H9 (cell line): Measurements from ENCODE around the gene PPP1CC. TPM values are rescaled to one million over a fixed set of nuclear protein-coding genes. Genes with fewer than 3 reads are reported as not detected.

Experiments used
- DNase-seq: peaks from one replicate; pipeline ENCODE4 v3.0.0-alpha.2; 2017
- H2AFZ ChIP-seq: one replicate; pipeline ENCODE4 v1.6.1; 2013; ENCODE audit warnings: mild to moderate bottlenecking, low read length, control low read depth, moderate library complexity
- H2AK5ac ChIP-seq: 2 replicates; pipeline ENCODE4 v1.6.1; 2013; ENCODE audit warnings: low read length, control low read depth, mixed read lengths; ENCODE audit not compliant: insufficient read length
- H2BK120ac ChIP-seq: one replicate; pipeline ENCODE4 v1.6.1; 2013; ENCODE audit warnings: low read depth, mild to moderate bottlenecking, low read length, control low read depth, inconsistent platforms; ENCODE audit not compliant: poor library complexity, severe bottlenecking
- H2BK12ac ChIP-seq: 2 replicates; pipeline ENCODE4 v1.6.1; 2013; ENCODE audit warnings: low read length, control low read depth, mixed read lengths, low read depth; ENCODE audit not compliant: insufficient read length
- H2BK15ac ChIP-seq: 2 replicates; pipeline ENCODE4 v1.6.1; 2013; ENCODE audit warnings: low read depth, low read length, control low read depth
- H2BK20ac ChIP-seq: one replicate; pipeline ENCODE4 v1.6.1; 2013; ENCODE audit warnings: low read depth, mild to moderate bottlenecking, low read length, control low read depth, inconsistent platforms; ENCODE audit not compliant: poor library complexity, severe bottlenecking
- H2BK5ac ChIP-seq: 2 replicates; pipeline ENCODE4 v1.6.1; 2013; ENCODE audit warnings: low read length, control low read depth, mixed read lengths; ENCODE audit not compliant: insufficient read length
- H3K14ac ChIP-seq: 2 replicates; pipeline ENCODE4 v1.6.1; 2013; ENCODE audit warnings: low read length, control low read depth; ENCODE audit not compliant: insufficient read depth
- H3K18ac ChIP-seq: 2 replicates; pipeline ENCODE4 v1.6.1; 2013; ENCODE audit warnings: low read depth, mild to moderate bottlenecking, mixed read lengths, low read length, control low read depth; ENCODE audit not compliant: insufficient read length
- H3K23ac ChIP-seq: 2 replicates; pipeline ENCODE4 v1.6.1; 2013; ENCODE audit warnings: low read length, control low read depth, mixed read lengths, low read depth; ENCODE audit not compliant: insufficient read length
- H3K23me2 ChIP-seq: 2 replicates; pipeline ENCODE4 v1.6.1; 2013; ENCODE audit warnings: low read depth, mild to moderate bottlenecking, mixed read lengths, low read length, control low read depth; ENCODE audit not compliant: insufficient read length, poor library complexity, severe bottlenecking
- H3K27ac ChIP-seq: 2 replicates; pipeline ENCODE4 v1.5.1; 2013; ENCODE audit warnings: low read length, control low read depth, mixed read lengths, low read depth; ENCODE audit not compliant: insufficient read length
- H3K27me3 ChIP-seq: 2 replicates; pipeline ENCODE4 v1.6.1; 2013; ENCODE audit warnings: low read length, control low read depth, inconsistent platforms; ENCODE audit not compliant: insufficient read depth
- H3K4ac ChIP-seq: 2 replicates; pipeline ENCODE4 v1.6.1; 2013; ENCODE audit warnings: low read depth, mild to moderate bottlenecking, control low read depth, inconsistent platforms, low read length, moderate library complexity
- H3K4me1 ChIP-seq: 2 replicates; pipeline ENCODE4 v1.6.1; 2013; ENCODE audit warnings: low read length, control low read depth, inconsistent platforms; ENCODE audit not compliant: insufficient read depth
- H3K4me2 ChIP-seq: 2 replicates; pipeline ENCODE4 v1.6.1; 2013; ENCODE audit warnings: low read length, control low read depth, mixed read lengths; ENCODE audit not compliant: insufficient read length, insufficient read depth
- H3K56ac ChIP-seq: 2 replicates; pipeline ENCODE4 v1.6.1; 2013; ENCODE audit warnings: low read depth, mild to moderate bottlenecking, mixed read lengths, low read length, control low read depth; ENCODE audit not compliant: insufficient read length
- H3K79me1 ChIP-seq: 2 replicates; pipeline ENCODE4 v1.6.1; 2013; ENCODE audit warnings: low read depth, mild to moderate bottlenecking, moderate library complexity, low read length, control low read depth, inconsistent platforms; ENCODE audit not compliant: insufficient read depth, poor library complexity, severe bottlenecking
- H3K79me2 ChIP-seq: 2 replicates; pipeline ENCODE4 v1.6.1; 2013; ENCODE audit warnings: low read length, control low read depth, inconsistent platforms; ENCODE audit not compliant: insufficient read depth
- H3K9ac ChIP-seq: 2 replicates; pipeline ENCODE4 v1.6.1; 2013; ENCODE audit warnings: low read length, control low read depth, mixed read lengths; ENCODE audit not compliant: insufficient read length; ENCODE audit errors: extremely low read depth
- H3K9me3 ChIP-seq: one replicate; pipeline ENCODE4 v1.6.1; 2013; ENCODE audit warnings: low read depth, low read length, inconsistent platforms; ENCODE audit not compliant: control insufficient read depth
- H3T11ph ChIP-seq: one replicate; pipeline ENCODE4 v1.6.1; 2013; ENCODE audit warnings: mild to moderate bottlenecking, low read length, control low read depth, inconsistent platforms
- H4K20me1 ChIP-seq: one replicate; pipeline ENCODE4 v1.6.1; 2013; ENCODE audit not compliant: control insufficient read depth, insufficient read length, insufficient read depth
- H4K5ac ChIP-seq: 2 replicates; pipeline ENCODE4 v1.6.1; 2013; ENCODE audit warnings: low read depth, mild to moderate bottlenecking, mixed read lengths, low read length, control low read depth; ENCODE audit not compliant: insufficient read length
- H4K8ac ChIP-seq: replicated peaks from 2 replicates; pipeline ENCODE4 v1.6.1; 2013; ENCODE audit warnings: low read length, control low read depth, mixed read lengths, low read depth; ENCODE audit not compliant: insufficient read length
- H4K91ac ChIP-seq: 2 replicates; pipeline ENCODE4 v1.6.1; 2013; ENCODE audit warnings: low read depth, mild to moderate bottlenecking, moderate library complexity, mixed read lengths, low read length, control low read depth; ENCODE audit not compliant: insufficient read length
- H3K27ac Mint-ChIP-seq, 3 experiments: 2 replicates in 2 of 3; 3 replicates in 1 of 3; pipeline ENCODE4 v1.8.0; 2020 to 2021; ENCODE audit warnings: mixed read lengths in 3 of 3, mild to moderate bottlenecking in 1 of 3, moderate library complexity in 1 of 3
- H3K27me3 Mint-ChIP-seq: 2 replicates; pipeline ENCODE4 v1.8.0; 2021; ENCODE audit warnings: low read depth, mild to moderate bottlenecking, moderate library complexity, mixed read lengths
- H3K36me3 Mint-ChIP-seq, 3 experiments: 2 replicates in 2 of 3; 3 replicates in 1 of 3; pipeline ENCODE4 v1.8.0; 2020 to 2021; ENCODE audit warnings: low read depth in 3 of 3, mixed read lengths in 3 of 3; ENCODE audit not compliant: insufficient read depth in 1 of 3
- H3K4me1 Mint-ChIP-seq, 2 experiments: 2 replicates each; pipeline ENCODE4 v1.8.0; 2020; ENCODE audit warnings: mixed read lengths in 2 of 2
- H3K4me3 Mint-ChIP-seq, 2 experiments: 2 replicates in 1 of 2; 3 replicates in 1 of 2; pipeline ENCODE4 v1.8.0; 2020 to 2021; ENCODE audit warnings: mild to moderate bottlenecking in 2 of 2, mixed read lengths in 2 of 2, moderate library complexity in 1 of 2
- H3K9me3 Mint-ChIP-seq, 2 experiments: 2 replicates in 1 of 2; 3 replicates in 1 of 2; pipeline ENCODE4 v1.8.0; 2020; ENCODE audit warnings: mild to moderate bottlenecking in 2 of 2, mixed read lengths in 2 of 2, moderate library complexity in 1 of 2
- CTCF ChIP-seq: fragments of 200-600 bp; sonication (generic); conservative IDR thresholded peaks from 3 replicates; pipeline ENCODE4 v1.8.0; 2021; ENCODE audit warnings: antibody characterized with exemption, mild to moderate bottlenecking
- WGBS: extraction: QIAGEN DNeasy Blood & Tissue Kit; methylation state at CpG from one replicate; pipeline ENCODE4 v1.1.7; 2013; ENCODE audit warnings: missing lambda C conversion rate, low lambda C conversion rate, mixed read lengths; ENCODE audit not compliant: insufficient read length; ENCODE audit errors: extremely low coverage; 5-methylcytosine and 5-hydroxymethylcytosine counted together
- total RNA-seq: library from RNA; stranded (reverse); gene quantifications from 2 replicates; pipeline ENCODE4 v1.2.1, GENCODE V29; 2021

The PPP1CC gene
- total RNA-seq, 1 experiment from 2014 or later = 286 TPM

GRCh38 chr12:110698171-110698902 is 44.4 kb downstream of the PPP1CC start:
- Histone ChIP-seq H3K79me1 (no peaks in the 10 kb centered on the region), H3K4me1 (no peaks in the 10 kb centered on the region), H2BK20ac (no peak overlapping the region), H3K4me2 (no peak overlapping the region), H2BK5ac (no peak overlapping the region), H4K91ac (no peak overlapping the region), H3K27me3 (no peaks in the 10 kb centered on the region), H4K20me1 (no peaks in the 10 kb centered on the region), H2BK15ac (no peak overlapping the region), H3K79me2 (no peaks in the 10 kb centered on the region), H3K23ac (no peak overlapping the region), H3T11ph (no peak overlapping the region), H3K9me3 (no peaks in the 10 kb centered on the region), H3K9ac (no peak overlapping the region), H3K4ac (no peak overlapping the region), H4K5ac (no peak overlapping the region), H2BK12ac (no peak overlapping the region), H3K56ac (no peak overlapping the region), H4K8ac (no peak overlapping the region), H3K23me2 (no peaks in the 10 kb centered on the region), H2BK120ac (no peak overlapping the region), H3K18ac (no peak overlapping the region), H3K27ac (no peak overlapping the region), H3K14ac (no peak overlapping the region), H2AK5ac (no peak overlapping the region), H2AFZ (no peak overlapping the region)
- no peaks in the 10 kb centered on the region for H3K9me3 Mint-ChIP-seq
- peaks cover 4% of the 10 kb centered on the region for H3K27me3 Mint-ChIP-seq
- peaks cover 0 to 14% of the 10 kb centered on the region in 2 experiments; a peak in 1 of 4 replicates for H3K4me1 Mint-ChIP-seq
- WGBS = no CpG with 5 or more reads among the region's 20 CpGs
- no peak overlapping the region for H3K4me3 Mint-ChIP-seq
- H3K36me3 Mint-ChIP-seq = no peaks in the 10 kb centered on the region
- peak; percentile 94 for DNase-seq
- TF ChIP-seq CTCF = peak; percentile 81
- no peak overlapping the region for H3K27ac Mint-ChIP-seq
